ENCODE data around the gene IL21R.

The IL21R gene

DNA sequence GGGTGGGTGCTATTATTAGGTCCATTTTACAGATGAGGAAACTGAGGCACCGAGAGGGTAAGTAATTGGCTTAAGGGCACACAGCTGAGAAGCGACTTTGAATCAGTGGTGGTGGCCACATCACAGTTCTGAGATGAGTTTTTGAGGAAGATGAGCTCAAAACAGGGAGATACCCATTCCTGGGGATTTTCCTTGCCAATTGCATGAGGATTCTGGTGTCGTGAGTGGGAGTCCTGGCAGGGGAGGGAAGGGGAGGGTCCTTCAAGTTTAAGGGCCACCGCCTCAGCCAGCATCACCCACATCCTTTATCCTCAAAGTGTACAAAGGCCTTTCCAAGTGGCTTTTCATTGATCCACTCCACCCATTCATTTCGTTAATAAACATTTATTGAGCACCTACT, 45.3 kb downstream of the IL21R start:
- TF ChIP-seq, protein P1, sequence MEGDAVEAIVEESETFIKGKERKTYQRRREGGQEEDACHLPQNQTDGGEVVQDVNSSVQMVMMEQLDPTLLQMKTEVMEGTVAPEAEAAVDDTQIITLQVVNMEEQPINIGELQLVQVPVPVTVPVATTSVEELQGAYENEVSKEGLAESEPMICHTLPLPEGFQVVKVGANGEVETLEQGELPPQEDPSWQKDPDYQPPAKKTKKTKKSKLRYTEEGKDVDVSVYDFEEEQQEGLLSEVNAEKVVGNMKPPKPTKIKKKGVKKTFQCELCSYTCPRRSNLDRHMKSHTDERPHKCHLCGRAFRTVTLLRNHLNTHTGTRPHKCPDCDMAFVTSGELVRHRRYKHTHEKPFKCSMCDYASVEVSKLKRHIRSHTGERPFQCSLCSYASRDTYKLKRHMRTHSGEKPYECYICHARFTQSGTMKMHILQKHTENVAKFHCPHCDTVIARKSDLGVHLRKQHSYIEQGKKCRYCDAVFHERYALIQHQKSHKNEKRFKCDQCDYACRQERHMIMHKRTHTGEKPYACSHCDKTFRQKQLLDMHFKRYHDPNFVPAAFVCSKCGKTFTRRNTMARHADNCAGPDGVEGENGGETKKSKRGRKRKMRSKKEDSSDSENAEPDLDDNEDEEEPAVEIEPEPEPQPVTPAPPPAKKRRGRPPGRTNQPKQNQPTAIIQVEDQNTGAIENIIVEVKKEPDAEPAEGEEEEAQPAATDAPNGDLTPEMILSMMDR (conservative IDR thresholded peaks at IDR 0.05; ENCODE audit: low read depth, low read length): no peak
- no peak overlapping the region for H3K4me3 ChIP-seq (ENCODE audit: low read length)

DNA sequence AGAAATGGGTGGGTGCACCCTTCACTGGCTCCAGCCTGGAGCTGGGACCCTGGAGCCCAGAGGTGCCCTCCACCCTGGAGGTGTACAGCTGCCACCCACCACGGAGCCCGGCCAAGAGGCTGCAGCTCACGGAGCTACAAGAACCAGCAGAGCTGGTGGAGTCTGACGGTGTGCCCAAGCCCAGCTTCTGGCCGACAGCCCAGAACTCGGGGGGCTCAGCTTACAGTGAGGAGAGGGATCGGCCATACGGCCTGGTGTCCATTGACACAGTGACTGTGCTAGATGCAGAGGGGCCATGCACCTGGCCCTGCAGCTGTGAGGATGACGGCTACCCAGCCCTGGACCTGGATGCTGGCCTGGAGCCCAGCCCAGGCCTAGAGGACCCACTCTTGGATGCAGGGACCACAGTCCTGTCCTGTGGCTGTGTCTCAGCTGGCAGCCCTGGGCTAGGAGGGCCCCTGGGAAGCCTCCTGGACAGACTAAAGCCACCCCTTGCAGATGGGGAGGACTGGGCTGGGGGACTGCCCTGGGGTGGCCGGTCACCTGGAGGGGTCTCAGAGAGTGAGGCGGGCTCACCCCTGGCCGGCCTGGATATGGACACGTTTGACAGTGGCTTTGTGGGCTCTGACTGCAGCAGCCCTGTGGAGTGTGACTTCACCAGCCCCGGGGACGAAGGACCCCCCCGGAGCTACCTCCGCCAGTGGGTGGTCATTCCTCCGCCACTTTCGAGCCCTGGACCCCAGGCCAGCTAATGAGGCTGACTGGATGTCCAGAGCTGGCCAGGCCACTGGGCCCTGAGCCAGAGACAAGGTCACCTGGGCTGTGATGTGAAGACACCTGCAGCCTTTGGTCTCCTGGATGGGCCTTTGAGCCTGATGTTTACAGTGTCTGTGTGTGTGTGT, 46.8 kb downstream of the IL21R start:
- H3K4me3 ChIP-seq (ENCODE audit: low read length): no peak overlapping the region
- TF ChIP-seq, protein P1 (conservative IDR thresholded peaks at IDR 0.05; ENCODE audit: low read depth, low read length): no peak
- DNase-seq (ENCODE audit: low read depth): no peak

More for the DNA sequence above, 45.3 kb downstream of the IL21R start:
- no peak for DNase-seq (ENCODE audit: low read depth)

DNA sequence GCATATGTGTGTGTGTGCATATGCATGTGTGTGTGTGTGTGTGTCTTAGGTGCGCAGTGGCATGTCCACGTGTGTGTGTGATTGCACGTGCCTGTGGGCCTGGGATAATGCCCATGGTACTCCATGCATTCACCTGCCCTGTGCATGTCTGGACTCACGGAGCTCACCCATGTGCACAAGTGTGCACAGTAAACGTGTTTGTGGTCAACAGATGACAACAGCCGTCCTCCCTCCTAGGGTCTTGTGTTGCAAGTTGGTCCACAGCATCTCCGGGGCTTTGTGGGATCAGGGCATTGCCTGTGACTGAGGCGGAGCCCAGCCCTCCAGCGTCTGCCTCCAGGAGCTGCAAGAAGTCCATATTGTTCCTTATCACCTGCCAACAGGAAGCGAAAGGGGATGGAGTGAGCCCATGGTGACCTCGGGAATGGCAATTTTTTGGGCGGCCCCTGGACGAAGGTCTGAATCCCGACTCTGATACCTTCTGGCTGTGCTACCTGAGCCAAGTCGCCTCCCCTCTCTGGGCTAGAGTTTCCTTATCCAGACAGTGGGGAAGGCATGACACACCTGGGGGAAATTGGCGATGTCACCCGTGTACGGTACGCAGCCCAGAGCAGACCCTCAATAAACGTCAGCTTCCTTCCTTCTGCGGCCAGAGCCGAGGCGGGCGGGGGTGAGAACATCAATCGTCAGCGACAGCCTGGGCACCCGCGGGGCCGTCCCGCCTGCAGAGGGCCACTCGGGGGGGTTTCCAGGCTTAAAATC, 47.6 kb downstream of the IL21R start:
- TF ChIP-seq, protein P1 (conservative IDR thresholded peaks at IDR 0.05; ENCODE audit: low read depth, low read length): no peak
- no peak for DNase-seq (ENCODE audit: low read depth)
- no peak overlapping the region for H3K4me3 ChIP-seq (ENCODE audit: low read length)

DNA sequence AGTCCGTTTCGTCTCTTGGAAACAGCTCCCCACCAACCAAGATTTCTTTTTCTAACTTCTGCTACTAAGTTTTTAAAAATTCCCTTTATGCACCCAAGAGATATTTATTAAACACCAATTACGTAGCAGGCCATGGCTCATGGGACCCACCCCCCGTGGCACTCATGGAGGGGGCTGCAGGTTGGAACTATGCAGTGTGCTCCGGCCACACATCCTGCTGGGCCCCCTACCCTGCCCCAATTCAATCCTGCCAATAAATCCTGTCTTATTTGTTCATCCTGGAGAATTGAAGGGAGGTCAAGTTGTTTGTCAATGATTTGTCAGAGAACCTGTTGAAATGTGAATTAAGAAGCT, 48.2 kb downstream of the IL21R start:
- TF ChIP-seq, protein P1 (conservative IDR thresholded peaks at IDR 0.05; ENCODE audit: low read depth, low read length): no peak
- H3K4me3 ChIP-seq (ENCODE audit: low read length): no peak overlapping the region
- DNase-seq (ENCODE audit: low read depth): no peak

DNA sequence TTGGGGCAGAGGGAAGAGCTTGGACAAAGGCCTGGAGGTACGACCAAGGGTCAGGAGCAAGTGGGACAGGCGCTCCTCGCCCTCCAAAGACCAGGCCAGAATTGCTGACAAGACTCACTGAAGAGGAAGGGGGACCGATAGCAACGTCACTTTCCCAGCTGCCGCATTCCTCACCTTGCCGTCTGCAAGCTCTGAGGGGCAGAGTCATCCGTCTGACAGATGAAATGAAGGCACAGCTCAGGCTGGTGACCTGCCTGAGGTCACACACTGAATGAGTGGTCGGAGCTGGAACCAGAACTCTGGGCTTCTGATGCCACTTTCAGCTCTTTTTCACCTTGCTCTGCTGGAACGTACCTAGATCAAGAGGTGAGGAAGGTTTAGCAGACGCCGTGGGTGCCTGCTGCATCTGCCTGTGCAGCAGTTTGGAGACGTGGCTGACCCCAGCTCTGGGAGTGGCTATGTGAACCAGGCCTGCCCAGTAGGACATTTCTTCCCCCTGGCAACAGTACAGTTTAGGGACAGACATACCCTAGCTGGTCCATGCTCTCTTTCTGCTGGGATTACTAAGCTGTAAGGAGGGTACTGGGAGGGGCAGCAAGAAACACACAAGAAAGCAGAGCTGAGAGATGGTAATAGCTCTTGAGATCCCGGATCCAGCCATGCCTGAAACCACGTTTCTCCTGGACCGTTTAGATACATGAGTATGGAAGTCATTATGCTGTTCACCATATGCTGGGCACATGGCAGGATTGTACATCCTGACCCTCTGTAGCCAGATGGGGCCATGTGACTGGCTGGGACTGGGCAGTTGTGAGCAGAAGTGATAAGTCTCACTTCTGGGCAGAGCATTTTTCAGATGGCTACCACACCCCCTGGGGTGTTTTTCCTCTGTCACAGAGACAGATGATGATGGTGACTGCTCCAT, 50.9 kb downstream of the IL21R start:
- no peak for DNase-seq (ENCODE audit: low read depth)
- TF ChIP-seq, protein P1 (conservative IDR thresholded peaks at IDR 0.05; ENCODE audit: low read depth, low read length): no peak

DNA sequence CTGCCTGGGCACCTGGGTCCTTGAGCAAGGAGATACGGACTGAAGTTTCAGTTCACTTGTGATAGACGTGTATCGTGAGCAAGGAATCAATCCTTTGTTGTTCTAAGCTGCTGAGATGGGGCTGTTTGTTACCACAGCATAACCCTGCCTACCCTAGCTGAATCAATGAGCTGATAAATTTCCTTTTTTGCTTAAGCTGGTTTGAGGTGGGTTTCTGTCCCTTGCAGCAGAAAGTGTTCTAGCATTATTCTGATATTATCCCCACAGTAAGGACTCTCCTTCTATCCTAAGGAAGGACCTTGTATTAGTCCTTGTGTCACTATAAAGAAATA, 51.5 kb downstream of the IL21R start:
- DNase-seq (ENCODE audit: low read depth): no peak
- TF ChIP-seq, protein P1 (conservative IDR thresholded peaks at IDR 0.05; ENCODE audit: low read depth, low read length): no peak
- H3K4me3 ChIP-seq (ENCODE audit: low read length): no peak overlapping the region

More for the DNA sequence above, 50.9 kb downstream of the IL21R start:
- H3K4me3 ChIP-seq (ENCODE audit: low read length): no peak overlapping the region
